ENCODE data around the gene CENPB.

CENPB gene

DNA sequence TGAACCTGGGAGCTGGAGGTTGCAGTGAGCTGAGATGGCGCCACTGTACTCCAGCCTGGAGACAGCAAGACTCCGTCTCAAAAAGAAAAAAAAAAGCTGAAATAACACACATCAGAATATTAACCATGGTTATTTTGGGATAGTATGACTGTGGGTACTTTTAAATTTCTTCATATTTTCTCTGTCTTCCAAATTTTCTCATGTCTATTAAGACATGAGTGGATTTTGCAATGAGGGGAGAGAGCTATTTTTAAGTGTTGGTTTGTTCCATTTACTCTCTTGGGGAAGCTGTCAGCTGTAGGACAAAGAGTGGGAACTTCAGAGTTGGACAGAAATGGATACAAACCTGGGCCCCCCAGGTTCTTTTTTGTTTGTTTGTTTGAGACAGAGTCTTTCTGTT lies 29.3 kb downstream of the CENPB start:
- H3K27me3 ChIP-seq (ENCODE audit: insufficient read depth, low read length), result peaks cover under 1% of the 10 kb centered on the region
- no peak overlapping the region for H2BK5ac ChIP-seq (ENCODE audit: low read depth, low read length, poor library complexity)
- no peak overlapping the region for H3K4me3 ChIP-seq (ENCODE audit: low read depth, low read length)
- no peak overlapping the region for H4K8ac ChIP-seq (ENCODE audit: low read depth, low read length)
- H3K27ac ChIP-seq (ENCODE audit: low read depth, low read length), result no peak overlapping the region
- H3K4me1 ChIP-seq (ENCODE audit: control insufficient read depth in 1 of 2, insufficient read depth in 2 of 2, low read length in 2 of 2), result peaks cover 0 to 3% of the 10 kb centered on the region in 2 experiments
- no CpG with 5 or more reads among the region's 2 CpGs for WGBS (ENCODE audit: extremely low coverage, insufficient coverage, insufficient read length)
- no peak overlapping the region for H2AK5ac ChIP-seq (ENCODE audit: low read length)
- H2BK120ac ChIP-seq (ENCODE audit: insufficient read depth, low read length, poor library complexity), result no peak overlapping the region
- H3K79me2 ChIP-seq (ENCODE audit: control insufficient read depth, insufficient read depth, low read length, poor library complexity), result no peaks in the 10 kb centered on the region
- no peak overlapping the region for H3K18ac ChIP-seq (ENCODE audit: low read length)
- no peak overlapping the region for H4K91ac ChIP-seq (ENCODE audit: low read depth, low read length)
- peaks cover 4% of the 10 kb centered on the region in 2 experiments for H3K36me3 ChIP-seq (ENCODE audit: control insufficient read depth in 1 of 2, insufficient read depth in 2 of 2, low read length in 2 of 2)
- no peaks in the 10 kb centered on the region for H3K9me3 ChIP-seq (ENCODE audit: insufficient read depth, low read depth, low read length)
- no peak overlapping the region for H3K4ac ChIP-seq (ENCODE audit: low read depth, low read length)
- no peak overlapping the region for H2BK12ac ChIP-seq (ENCODE audit: low read length)
- H3K4me2 ChIP-seq (ENCODE audit: low read length), result no peak overlapping the region
- DNase-seq, result no peak
- H3K23ac ChIP-seq (ENCODE audit: low read length), result no peak overlapping the region
- H3K9ac ChIP-seq (ENCODE audit: low read length), result no peak overlapping the region
- no peak overlapping the region for H2AFZ ChIP-seq (ENCODE audit: insufficient read depth, low read length, poor library complexity)
- no peak overlapping the region for H4K12ac ChIP-seq (ENCODE audit: low read depth, low read length)
- H3K14ac ChIP-seq (ENCODE audit: low read length), result no peak overlapping the region
- no peaks in the 10 kb centered on the region for H3K79me1 ChIP-seq (ENCODE audit: low read length)

DNA sequence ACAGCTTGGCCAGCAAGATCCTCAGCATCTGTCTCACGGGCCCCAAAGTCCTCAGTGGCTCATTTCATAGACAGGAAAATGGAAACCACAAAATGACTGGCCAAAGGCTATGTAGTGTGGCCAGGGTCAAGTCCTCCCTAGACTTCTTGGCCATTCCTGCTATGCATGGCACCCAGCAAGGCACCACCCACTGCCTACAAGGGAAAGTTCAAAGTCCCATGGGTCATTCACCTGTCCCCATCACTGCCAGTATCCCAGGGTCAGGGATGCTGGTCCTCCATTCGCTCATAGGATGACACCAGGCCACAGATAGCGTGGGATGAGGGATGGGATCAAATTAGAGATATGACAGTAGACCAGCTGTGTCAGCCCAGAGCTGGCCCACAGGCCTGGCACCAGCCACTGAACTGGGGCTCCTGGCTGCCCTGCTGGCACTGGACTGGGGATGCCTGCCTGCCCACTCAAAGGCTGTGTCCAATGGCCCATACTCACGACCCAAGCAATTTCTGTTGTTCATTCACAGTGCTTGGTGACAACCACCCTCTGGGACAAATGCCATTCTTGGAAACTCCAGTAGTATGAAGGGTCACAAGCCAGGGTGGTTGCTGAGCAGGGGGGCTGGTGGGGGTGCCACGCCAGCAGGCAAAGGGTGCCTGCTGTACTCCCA lies 30.6 kb downstream of the CENPB start:
- Histone ChIP-seq H3K4ac (ENCODE audit: low read depth, low read length) (no peak overlapping the region), H3K14ac (ENCODE audit: low read length) (no peak overlapping the region), H3K79me2 (ENCODE audit: control insufficient read depth, insufficient read depth, low read length, poor library complexity) (no peaks in the 10 kb centered on the region), H3K79me1 (ENCODE audit: low read length) (no peaks in the 10 kb centered on the region), H3K27me3 (ENCODE audit: insufficient read depth, low read length) (peaks cover 14% of the 10 kb centered on the region), H3K36me3 (ENCODE audit: control insufficient read depth in 1 of 2, insufficient read depth in 2 of 2, low read length in 2 of 2) (peaks cover 4% of the 10 kb centered on the region in 2 experiments), H3K23ac (ENCODE audit: low read length) (no peak overlapping the region), H2BK5ac (ENCODE audit: low read depth, low read length, poor library complexity) (no peak overlapping the region), H3K27ac (ENCODE audit: low read depth, low read length) (no peak overlapping the region), H3K4me2 (ENCODE audit: low read length) (no peak overlapping the region), H2BK120ac (ENCODE audit: insufficient read depth, low read length, poor library complexity) (no peak overlapping the region), H3K9me3 (ENCODE audit: insufficient read depth, low read depth, low read length) (peaks cover 7% of the 10 kb centered on the region), H2AK5ac (ENCODE audit: low read length) (no peak overlapping the region), H3K4me1 (ENCODE audit: control insufficient read depth in 1 of 2, insufficient read depth in 2 of 2, low read length in 2 of 2) (peaks cover 2 to 3% of the 10 kb centered on the region in 2 experiments), H2AFZ (ENCODE audit: insufficient read depth, low read length, poor library complexity) (no peak overlapping the region), H4K12ac (ENCODE audit: low read depth, low read length) (no peak overlapping the region), H3K9ac (ENCODE audit: low read length) (no peak overlapping the region), H2BK12ac (ENCODE audit: low read length) (no peak overlapping the region), H3K18ac (ENCODE audit: low read length) (no peak overlapping the region), H3K4me3 (ENCODE audit: low read depth, low read length) (no peak overlapping the region), H4K91ac (ENCODE audit: low read depth, low read length) (no peak overlapping the region), H4K8ac (ENCODE audit: low read depth, low read length) (no peak overlapping the region)
- DNase-seq, result no peak
- no CpG with 5 or more reads among the region's 5 CpGs for WGBS (ENCODE audit: extremely low coverage, insufficient coverage, insufficient read length)

DNA sequence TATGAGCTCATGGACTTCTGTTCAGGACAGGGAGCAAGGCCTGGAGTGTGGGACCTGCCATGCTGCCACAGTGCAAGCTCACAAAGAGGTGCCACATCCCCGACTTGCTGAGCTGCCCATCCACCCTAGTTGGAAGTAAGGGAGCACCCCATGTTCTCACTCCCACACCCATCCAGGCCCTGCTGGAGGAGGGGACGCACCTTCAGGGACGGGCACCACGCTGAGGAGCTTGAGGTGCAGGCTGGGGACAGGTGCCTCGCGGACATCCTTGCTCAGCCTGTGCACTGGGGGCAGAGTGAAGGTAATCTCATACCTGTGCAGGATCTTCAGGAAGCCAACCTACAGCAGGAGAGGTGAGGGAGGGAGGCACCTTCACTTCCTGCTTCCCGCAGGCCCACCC lies 31.3 kb downstream of the CENPB start:
- WGBS (ENCODE audit: extremely low coverage, insufficient coverage, insufficient read length), result no CpG with 5 or more reads among the region's 7 CpGs
- no peak for DNase-seq
- Histone ChIP-seq H3K4me1 (ENCODE audit: control insufficient read depth in 1 of 2, insufficient read depth in 2 of 2, low read length in 2 of 2) (peaks cover 0 to 2% of the 10 kb centered on the region in 2 experiments), H2BK5ac (ENCODE audit: low read depth, low read length, poor library complexity) (no peak overlapping the region), H3K4me3 (ENCODE audit: low read depth, low read length) (no peak overlapping the region), H4K8ac (ENCODE audit: low read depth, low read length) (no peak overlapping the region), H3K4ac (ENCODE audit: low read depth, low read length) (no peak overlapping the region), H2AFZ (ENCODE audit: insufficient read depth, low read length, poor library complexity) (no peak overlapping the region), H2AK5ac (ENCODE audit: low read length) (no peak overlapping the region), H3K36me3 (ENCODE audit: control insufficient read depth in 1 of 2, insufficient read depth in 2 of 2, low read length in 2 of 2) (peaks cover 4% of the 10 kb centered on the region in 2 experiments), H4K91ac (ENCODE audit: low read depth, low read length) (no peak overlapping the region), H2BK120ac (ENCODE audit: insufficient read depth, low read length, poor library complexity) (no peak overlapping the region), H3K18ac (ENCODE audit: low read length) (no peak overlapping the region), H3K9me3 (ENCODE audit: insufficient read depth, low read depth, low read length) (peaks cover 7% of the 10 kb centered on the region), H2BK12ac (ENCODE audit: low read length) (no peak overlapping the region), H4K12ac (ENCODE audit: low read depth, low read length) (no peak overlapping the region), H3K4me2 (ENCODE audit: low read length) (no peak overlapping the region), H3K27ac (ENCODE audit: low read depth, low read length) (no peak overlapping the region), H3K79me2 (ENCODE audit: control insufficient read depth, insufficient read depth, low read length, poor library complexity) (no peaks in the 10 kb centered on the region), H3K9ac (ENCODE audit: low read length) (no peak overlapping the region), H3K23ac (ENCODE audit: low read length) (no peak overlapping the region), H3K14ac (ENCODE audit: low read length) (no peak overlapping the region), H3K79me1 (ENCODE audit: low read length) (no peaks in the 10 kb centered on the region), H3K27me3 (ENCODE audit: insufficient read depth, low read length) (peaks cover 21% of the 10 kb centered on the region)

DNA sequence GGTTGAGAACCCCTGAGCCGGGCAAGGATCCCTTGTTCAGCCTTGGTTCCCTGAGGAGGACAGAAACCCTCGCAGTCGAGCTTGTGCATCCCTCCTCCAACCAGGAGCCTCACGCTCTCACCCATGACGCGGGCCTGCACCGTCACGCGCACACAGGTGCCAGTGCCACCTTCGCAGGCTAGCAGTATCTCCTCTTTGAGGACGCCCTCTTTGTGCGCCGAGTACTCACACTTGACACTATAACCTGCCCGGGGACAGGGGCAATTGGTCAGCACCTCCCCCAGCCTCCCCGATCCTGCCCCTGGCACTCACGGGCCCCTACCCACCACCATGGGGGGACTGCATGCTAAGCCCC lies 32.3 kb downstream of the CENPB start:
- no CpG with 5 or more reads among the region's 16 CpGs for WGBS (ENCODE audit: extremely low coverage, insufficient coverage, insufficient read length)
- Histone ChIP-seq H2BK120ac (ENCODE audit: insufficient read depth, low read length, poor library complexity) (no peak overlapping the region), H3K14ac (ENCODE audit: low read length) (no peak overlapping the region), H3K36me3 (ENCODE audit: control insufficient read depth in 1 of 2, insufficient read depth in 2 of 2, low read length in 2 of 2) (peaks cover 4% of the 10 kb centered on the region in 2 experiments), H3K4me3 (ENCODE audit: low read depth, low read length) (no peak overlapping the region), H3K79me1 (ENCODE audit: low read length) (no peaks in the 10 kb centered on the region), H3K27ac (ENCODE audit: low read depth, low read length) (no peak overlapping the region), H3K9me3 (ENCODE audit: insufficient read depth, low read depth, low read length) (peaks cover 7% of the 10 kb centered on the region), H3K4me1 (ENCODE audit: control insufficient read depth in 1 of 2, insufficient read depth in 2 of 2, low read length in 2 of 2) (peaks cover 3 to 5% of the 10 kb centered on the region in 2 experiments), H4K91ac (ENCODE audit: low read depth, low read length) (no peak overlapping the region), H2AFZ (ENCODE audit: insufficient read depth, low read length, poor library complexity) (no peak overlapping the region), H3K23ac (ENCODE audit: low read length) (no peak overlapping the region), H2BK5ac (ENCODE audit: low read depth, low read length, poor library complexity) (no peak overlapping the region), H3K27me3 (ENCODE audit: insufficient read depth, low read length) (peaks cover 30% of the 10 kb centered on the region), H4K12ac (ENCODE audit: low read depth, low read length) (no peak overlapping the region), H3K9ac (ENCODE audit: low read length) (no peak overlapping the region), H3K4ac (ENCODE audit: low read depth, low read length) (no peak overlapping the region), H3K18ac (ENCODE audit: low read length) (no peak overlapping the region), H2BK12ac (ENCODE audit: low read length) (no peak overlapping the region), H4K8ac (ENCODE audit: low read depth, low read length) (no peak overlapping the region), H2AK5ac (ENCODE audit: low read length) (no peak overlapping the region), H3K4me2 (ENCODE audit: low read length) (no peak overlapping the region), H3K79me2 (ENCODE audit: control insufficient read depth, insufficient read depth, low read length, poor library complexity) (no peaks in the 10 kb centered on the region)
- DNase-seq, result no peak

Data from trophoblast cell (in vitro differentiated cells and primary cell).